Stimulated activated CD4-positive, alpha-beta T cell treated with anti-CD3 and anti-CD28 coated beads, Interleukin-1b, Interleukin-23, amount 100 ng/mL, for 1 hour (primary cell): ENCODE results near the gene ANKH.
"Not testable (repeated sequence)": the region's sequence is repeated elsewhere in the genome, so short reads cannot be mapped to it uniquely, and the experiment has no call there.

Experiments
- DNase-seq, 2 donors: peaks; one replicate each; pipeline ENCODE4 v3.0.0-alpha.2; 2020; ENCODE audit warnings: low read depth in 2 of 2

ANKH gene

GRCh38 chr5:14871214-14872069 is at the start of gene ANKH:
TSS of gene ANKH (minus strand) at chr5:14871778. CDS start at chr5:14871447, 331 bp downstream.
- DNase-seq: peak; percentile 63 to 66

- DNase-seq: no peak
Observed at GRCh38 chr5:14920121-14920520, 48.5 kb upstream of the ANKH start.

- not testable (repeated sequence) for DNase-seq
Observed at GRCh38 chr5:14919106-14919505, 47.5 kb upstream of the ANKH start.

GRCh38 chr5:14917719-14918118 is 46.1 kb upstream of the ANKH start:
- no peak for DNase-seq

- DNase-seq: no peak
Observed at GRCh38 chr5:14915291-14915952, 43.8 kb upstream of the ANKH start.

- DNase-seq: no peak
Observed at GRCh38 chr5:14914623-14915260, 43.2 kb upstream of the ANKH start.

DNA sequence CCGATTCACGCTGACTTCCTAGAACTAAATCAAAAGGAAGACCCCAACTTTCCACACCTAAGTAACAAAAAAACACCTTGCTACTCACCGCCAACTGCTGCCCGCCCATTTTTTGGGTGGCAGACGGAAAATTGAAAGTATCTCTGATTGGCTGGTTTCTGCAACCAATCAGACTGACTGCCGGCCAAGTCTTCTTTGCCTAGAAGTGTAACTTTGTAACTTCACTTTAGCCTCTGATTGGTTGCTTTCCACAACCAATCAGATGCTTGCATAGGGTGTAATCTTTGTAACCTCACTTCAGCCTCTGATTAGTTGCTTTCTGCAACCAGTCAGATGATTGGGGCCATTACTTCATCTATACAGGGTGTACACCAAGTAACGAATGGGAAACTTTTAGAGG is 42.6 kb upstream of the ANKH start:
- no peak for DNase-seq

DNA sequence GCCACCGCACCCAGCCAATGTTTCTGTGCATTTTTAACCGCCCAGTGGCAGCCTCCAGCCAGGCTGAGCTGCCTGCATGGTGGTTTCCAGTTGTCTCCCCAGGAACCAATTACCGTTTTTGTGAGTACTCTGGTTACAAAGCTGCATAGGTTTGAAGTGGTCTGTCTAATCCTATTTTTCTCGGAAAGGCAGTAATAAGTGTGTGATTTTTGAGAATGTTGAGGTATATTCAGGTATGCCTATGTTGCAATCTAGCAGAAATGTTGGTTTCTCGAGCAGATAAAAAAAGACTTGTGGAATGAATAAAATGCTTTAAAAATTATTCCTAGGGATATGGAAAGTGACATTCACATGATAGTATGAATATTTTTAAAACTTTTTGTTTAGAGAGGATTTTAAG is 41.5 kb upstream of the ANKH start:
- DNase-seq: no peak

- DNase-seq: no peak
Observed at GRCh38 chr5:14912206-14912605, 40.6 kb upstream of the ANKH start.

DNA sequence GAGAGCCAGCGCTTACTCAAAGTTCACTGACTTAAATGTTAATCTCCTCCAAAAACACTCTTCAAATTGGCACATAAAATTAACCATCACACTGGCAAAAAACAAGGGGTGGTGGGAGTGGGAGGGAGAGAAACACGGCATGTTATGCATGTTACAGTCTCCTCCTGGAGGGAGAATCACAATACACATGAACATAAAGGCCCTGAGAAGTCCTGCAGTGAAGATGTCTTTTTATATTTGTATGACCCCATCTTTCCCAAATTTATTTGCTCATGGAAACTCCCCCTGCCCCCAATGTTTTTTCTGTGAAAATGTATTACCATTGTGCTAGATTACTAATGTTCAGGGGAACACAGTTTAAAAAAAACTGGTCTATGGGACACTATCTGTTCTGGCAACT is 37.8 kb upstream of the ANKH start:
- no peak for DNase-seq

GRCh38 chr5:14908172-14908571 is 36.6 kb upstream of the ANKH start:
- no peak for DNase-seq

DNA sequence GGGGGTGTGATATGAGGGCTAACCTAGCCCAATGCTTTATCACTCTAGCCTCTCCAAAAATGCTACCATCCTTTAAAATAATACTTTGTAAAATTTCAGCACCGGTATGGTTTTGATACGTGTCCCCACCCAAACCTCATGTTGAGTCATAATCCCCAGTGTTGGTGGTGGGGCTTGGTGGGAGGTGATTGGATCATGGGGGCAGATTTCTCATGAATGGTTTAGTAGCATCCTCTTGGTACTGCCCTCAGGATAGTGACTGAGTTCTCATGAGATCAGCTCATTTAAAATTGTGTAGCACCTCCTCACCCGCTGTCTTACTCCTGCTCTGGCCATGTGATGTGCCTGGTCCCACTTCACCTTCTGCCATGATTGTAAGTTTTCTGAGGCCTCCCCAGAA is 35.0 kb upstream of the ANKH start:
- no peak for DNase-seq

GRCh38 chr5:14902826-14903560 is 31.4 kb upstream of the ANKH start:
- no peak for DNase-seq

- DNase-seq: no peak
Observed at GRCh38 chr5:14901462-14902051, 30.0 kb upstream of the ANKH start.

DNA sequence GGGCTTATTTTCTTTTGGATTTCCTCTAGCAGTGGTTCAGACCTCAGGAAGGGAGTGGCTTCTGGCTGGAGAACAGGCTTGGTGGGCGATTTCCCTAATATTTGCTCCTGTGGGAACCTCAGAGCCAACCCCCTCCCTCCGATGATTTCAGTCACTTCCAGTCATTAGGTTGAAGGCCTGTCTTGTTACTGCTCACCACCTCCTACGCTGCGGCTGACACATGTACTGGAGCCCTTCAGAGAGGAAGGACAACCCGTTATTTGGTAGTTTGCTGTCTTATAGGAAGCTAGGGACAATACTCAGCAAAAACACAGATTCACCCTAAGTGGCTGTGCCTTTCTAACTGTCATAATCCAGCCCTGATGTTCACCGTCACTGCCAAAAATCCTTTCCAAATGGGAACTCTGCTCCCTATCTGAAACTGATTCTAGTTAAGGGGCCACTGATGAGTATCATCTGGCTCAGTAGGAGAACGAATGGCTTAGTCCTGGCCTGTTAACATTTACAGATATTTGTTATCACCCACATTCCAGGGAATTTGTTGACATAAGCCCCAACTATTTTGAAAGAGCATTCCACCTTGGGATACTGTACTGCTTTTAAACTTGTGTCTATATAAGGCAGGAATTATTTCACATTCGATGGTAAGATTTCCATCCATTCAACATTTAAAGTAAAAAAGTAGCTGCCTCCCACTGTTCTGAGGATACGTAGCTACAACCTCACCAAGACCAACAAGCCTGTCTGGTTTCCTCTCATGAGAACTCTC is 29.3 kb upstream of the ANKH start:
- DNase-seq: no peak

GRCh38 chr5:14896131-14896530 is 24.6 kb upstream of the ANKH start:
- DNase-seq: no peak

- no peak for DNase-seq
Observed at GRCh38 chr5:14895301-14895700, 23.7 kb upstream of the ANKH start.

DNA sequence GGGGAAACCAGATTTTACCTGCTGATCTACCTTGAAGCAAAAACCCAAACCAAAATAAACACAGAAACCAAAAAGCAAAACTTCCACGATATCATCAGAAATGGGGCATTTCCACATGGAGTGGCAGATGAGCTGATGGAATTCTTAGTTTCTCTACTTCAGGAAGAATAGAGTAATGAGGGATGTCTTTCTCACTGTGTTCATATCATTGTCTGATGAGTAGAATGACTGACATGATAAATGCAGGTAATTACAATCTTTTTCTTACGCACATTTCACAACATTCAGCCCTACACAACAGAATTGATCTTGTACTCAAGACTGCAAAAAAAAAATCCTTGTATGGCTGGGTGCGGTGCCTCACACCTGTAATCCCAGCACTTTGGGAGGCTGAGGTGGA is 23.2 kb upstream of the ANKH start:
- no peak for DNase-seq

GRCh38 chr5:14893381-14893780 is 21.8 kb upstream of the ANKH start:
- DNase-seq: no peak

GRCh38 chr5:14890846-14891245 is 19.3 kb upstream of the ANKH start:
- no peak for DNase-seq

DNA sequence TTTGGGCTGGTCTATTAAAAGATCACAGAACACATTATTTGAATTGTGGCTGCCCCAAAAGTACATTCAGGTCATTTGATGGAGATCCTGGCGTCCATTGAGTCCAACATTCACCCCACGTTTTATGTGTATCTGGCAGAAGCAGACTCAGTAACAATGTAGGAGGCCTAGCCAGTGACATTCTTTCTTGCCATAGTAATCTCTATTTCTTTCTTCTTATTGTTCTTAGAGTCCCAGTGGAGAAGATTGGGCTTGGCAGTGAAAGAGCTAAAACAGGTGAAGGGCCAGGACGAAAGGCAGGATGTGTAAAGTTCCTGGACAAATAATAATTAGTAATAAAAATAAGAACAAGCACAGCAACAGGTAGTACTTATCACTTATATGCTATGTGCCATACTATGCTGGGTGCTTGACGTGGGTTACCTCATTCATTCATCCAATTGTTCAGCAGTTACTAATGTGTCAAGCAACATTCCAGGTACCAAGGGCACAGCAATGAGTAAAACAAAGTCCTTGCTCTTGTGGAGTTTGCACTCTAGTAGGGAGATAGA is 12.6 kb upstream of the ANKH start:
- no peak for DNase-seq
